Neural cell (in vitro differentiated cells): ENCODE measurements around the gene SIM1.

Experiments used
- CTCF ChIP-seq: fragments of 450-650 bp; IDR thresholded peaks from 2 replicates; pipeline ENCODE4 v1.5.1; 2014; ENCODE audit warnings: antibody characterized with exemption, mild to moderate bottlenecking, moderate library complexity; ENCODE audit not compliant: poor library complexity, severe bottlenecking
- EP300 ChIP-seq: fragments of 450-650 bp; conservative IDR thresholded peaks from 2 replicates; pipeline ENCODE4 v1.6.1; 2014; ENCODE audit warnings: antibody characterized with exemption, mild to moderate bottlenecking, moderate library complexity; ENCODE audit not compliant: poor library complexity, severe bottlenecking
- EZH2 ChIP-seq: fragments of 200-600, 300-800 bp; shearing (Covaris generic), sonication (generic); IDR thresholded peaks from 2 replicates; pipeline ENCODE4 v1.6.1; 2014; ENCODE audit warnings: antibody characterized with exemption, low read length, borderline replicate concordance, mild to moderate bottlenecking; ENCODE audit not compliant: insufficient read depth, poor library complexity, severe bottlenecking
- MXI1 ChIP-seq: fragments of 450-650 bp; conservative IDR thresholded peaks from 2 replicates; pipeline ENCODE4 v1.6.1; 2014; ENCODE audit warnings: antibody characterized with exemption, mild to moderate bottlenecking; ENCODE audit not compliant: poor library complexity, severe bottlenecking
- RAD21 ChIP-seq: fragments of 450-650 bp; conservative IDR thresholded peaks from 2 replicates; pipeline ENCODE4 v1.6.1; 2014; ENCODE audit warnings: antibody characterized with exemption, mild to moderate bottlenecking, moderate library complexity
- REST ChIP-seq: IDR thresholded peaks from 2 replicates; pipeline ENCODE4 v1.6.1; 2012; ENCODE audit warnings: borderline replicate concordance
- SMC3 ChIP-seq: fragments of 450-650 bp; conservative IDR thresholded peaks from 2 replicates; pipeline ENCODE4 v1.6.1; 2014; ENCODE audit warnings: antibody characterized with exemption, mild to moderate bottlenecking, moderate library complexity; ENCODE audit not compliant: poor library complexity

- TF ChIP-seq CTCF, result no peak
- TF ChIP-seq EZH2, result no peak
- TF ChIP-seq RAD21, result no peak
- no peak for TF ChIP-seq REST
- no peak for TF ChIP-seq MXI1
- TF ChIP-seq SMC3, result no peak
- no peak for TF ChIP-seq EP300
Measured at GRCh38 chr6:100372326-100373091, 92.2 kb downstream of the SIM1 start.
